Measurements from ENCODE around the gene ERC2.

Gene ERC2

DNA sequence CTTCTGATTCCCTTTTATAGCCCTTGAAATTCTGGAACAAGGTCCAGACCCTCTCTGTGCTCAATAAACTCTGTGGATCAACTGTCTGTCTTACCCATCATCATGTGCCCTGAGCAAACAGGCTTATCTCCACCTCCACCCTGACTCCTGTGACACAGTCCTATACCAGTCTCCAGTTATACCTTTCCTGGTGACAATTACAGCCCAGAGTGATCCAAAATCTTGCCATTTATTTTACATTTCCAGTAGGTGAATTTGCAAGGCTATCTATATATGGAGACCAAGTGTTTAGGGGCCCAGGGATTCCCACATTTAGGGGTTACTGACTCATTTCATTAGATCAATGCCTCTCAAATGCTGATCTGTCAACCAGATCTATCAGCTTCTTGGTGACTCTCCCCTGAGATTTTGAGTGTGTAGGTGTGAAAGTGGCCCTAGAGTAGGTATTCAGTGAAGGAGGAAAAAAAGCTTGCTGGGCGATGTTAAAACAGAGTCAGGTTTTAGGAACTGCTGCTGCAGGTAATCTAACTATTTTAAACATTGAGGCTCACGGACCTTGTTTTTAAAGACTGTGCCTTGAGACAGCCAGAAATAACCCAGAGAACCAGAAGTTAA lies 751.5 kb downstream of the ERC2 start:
- H3K4me3 ChIP-seq (ENCODE audit: low read length), result no peak overlapping the region
- H3K36me3 ChIP-seq (ENCODE audit: insufficient read depth, low read length), result no peaks in the 10 kb centered on the region
- no peaks in the 10 kb centered on the region for H3K27me3 ChIP-seq (ENCODE audit: control insufficient read depth, insufficient read depth, low read length)
- H3K9me3 ChIP-seq (replicated peaks; ENCODE audit: low read length), result no peaks in the 10 kb centered on the region
- peaks cover 22% of the 10 kb centered on the region for H3K4me1 ChIP-seq (ENCODE audit: control insufficient read depth, insufficient read depth, low read length)
- H3K4me2 ChIP-seq (ENCODE audit: low read length), result no peak overlapping the region
- H3K9ac ChIP-seq (ENCODE audit: low read depth, low read length), result no peak overlapping the region

DNA sequence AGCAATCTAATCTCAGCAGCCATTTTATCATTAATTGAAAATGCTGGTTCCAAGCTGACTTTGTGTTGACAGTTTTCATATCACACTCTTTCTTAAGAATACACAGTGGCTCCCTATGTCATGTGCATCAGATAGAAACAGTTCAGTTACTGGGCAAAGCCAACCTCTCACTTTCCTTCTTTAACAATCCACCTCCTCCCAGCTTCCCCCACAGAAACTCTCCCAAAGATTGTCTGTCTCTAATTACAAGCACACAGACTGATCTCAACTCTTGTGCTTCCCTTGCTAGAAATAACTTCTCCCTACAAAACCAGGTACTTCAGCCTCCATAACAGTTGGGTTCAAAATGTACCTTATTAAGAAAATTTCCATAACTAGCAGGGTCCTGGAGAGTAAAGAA lies 752.2 kb downstream of the ERC2 start:
- no peaks in the 10 kb centered on the region for H3K27me3 ChIP-seq (ENCODE audit: control insufficient read depth, insufficient read depth, low read length)
- no peak overlapping the region for H3K4me2 ChIP-seq (ENCODE audit: low read length)
- H3K4me1 ChIP-seq (ENCODE audit: control insufficient read depth, insufficient read depth, low read length), result peaks cover 22% of the 10 kb centered on the region
- H3K36me3 ChIP-seq (ENCODE audit: insufficient read depth, low read length), result no peaks in the 10 kb centered on the region
- H3K9ac ChIP-seq (ENCODE audit: low read depth, low read length), result no peak overlapping the region
- no peaks in the 10 kb centered on the region for H3K9me3 ChIP-seq (replicated peaks; ENCODE audit: low read length)
- no peak overlapping the region for H3K4me3 ChIP-seq (ENCODE audit: low read length)

GRCh38 chr3:55714057-55714456 lies 754.2 kb downstream of the ERC2 start:
- Histone ChIP-seq H3K9me3 (replicated peaks; ENCODE audit: low read length) (no peaks in the 10 kb centered on the region), H3K4me1 (ENCODE audit: control insufficient read depth, insufficient read depth, low read length) (peaks cover 15% of the 10 kb centered on the region), H3K36me3 (ENCODE audit: insufficient read depth, low read length) (no peaks in the 10 kb centered on the region), H3K27me3 (ENCODE audit: control insufficient read depth, insufficient read depth, low read length) (no peaks in the 10 kb centered on the region), H3K4me3 (ENCODE audit: low read length) (no peak overlapping the region), H3K4me2 (ENCODE audit: low read length) (no peak overlapping the region), H3K9ac (ENCODE audit: low read depth, low read length) (no peak overlapping the region)

DNA sequence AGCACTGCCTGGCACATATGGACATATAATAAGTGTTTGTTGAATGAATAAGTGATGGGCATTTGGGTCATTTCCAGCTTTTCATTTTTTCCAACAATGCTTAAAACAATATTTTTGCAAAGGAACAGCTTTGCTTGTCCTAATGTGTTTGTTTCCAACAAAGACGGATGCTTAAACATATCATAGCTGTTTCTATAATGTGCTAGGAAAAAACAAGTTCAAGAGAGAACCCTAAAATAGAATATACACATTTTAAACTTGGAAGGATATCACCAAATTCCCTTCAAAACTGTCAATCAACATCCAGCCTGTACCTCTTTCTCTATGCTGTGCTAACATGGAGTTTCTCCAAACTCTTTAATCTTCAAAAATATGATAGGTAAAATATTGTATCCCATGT lies 756.6 kb downstream of the ERC2 start:
- Histone ChIP-seq H3K4me3 (ENCODE audit: low read length) (no peak overlapping the region), H3K4me1 (ENCODE audit: control insufficient read depth, insufficient read depth, low read length) (no peaks in the 10 kb centered on the region), H3K27me3 (ENCODE audit: control insufficient read depth, insufficient read depth, low read length) (no peaks in the 10 kb centered on the region), H3K9ac (ENCODE audit: low read depth, low read length) (no peak overlapping the region), H3K36me3 (ENCODE audit: insufficient read depth, low read length) (no peaks in the 10 kb centered on the region), H3K9me3 (replicated peaks; ENCODE audit: low read length) (no peaks in the 10 kb centered on the region), H3K4me2 (ENCODE audit: low read length) (no peak overlapping the region)

DNA sequence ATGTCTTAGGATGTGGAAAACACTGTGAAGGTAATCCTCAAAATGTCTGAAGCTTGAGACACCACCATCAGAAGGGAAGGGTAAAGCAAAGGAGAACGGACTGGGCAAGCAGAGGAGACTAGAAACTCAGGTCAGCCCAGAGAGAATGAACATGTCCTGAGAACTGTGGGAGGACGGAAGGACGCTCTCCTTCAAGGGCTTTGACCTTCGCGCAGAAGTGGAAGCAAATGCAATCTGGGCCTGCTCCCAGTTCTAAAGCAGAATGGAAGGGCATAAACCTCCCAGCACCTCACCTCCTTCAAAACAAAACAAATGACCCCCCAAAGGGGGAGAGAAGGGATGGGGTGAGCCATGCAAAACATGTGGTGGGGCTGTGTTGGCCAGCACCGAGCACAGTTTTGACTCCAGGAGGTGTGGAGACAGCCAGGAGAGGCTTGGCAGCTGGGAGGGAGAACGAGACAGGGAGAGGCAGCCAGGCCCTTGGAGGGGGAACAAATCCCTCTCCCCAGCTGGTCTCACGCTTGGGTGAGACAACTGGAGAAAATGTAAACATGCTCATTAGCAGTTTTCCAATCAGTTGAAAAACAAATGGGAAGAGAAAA lies 758.8 kb downstream of the ERC2 start:
- Histone ChIP-seq H3K27me3 (ENCODE audit: control insufficient read depth, insufficient read depth, low read length) (no peaks in the 10 kb centered on the region), H3K9ac (ENCODE audit: low read depth, low read length) (no peak overlapping the region), H3K4me2 (ENCODE audit: low read length) (no peak overlapping the region), H3K4me3 (ENCODE audit: low read length) (no peak overlapping the region), H3K9me3 (replicated peaks; ENCODE audit: low read length) (no peaks in the 10 kb centered on the region), H3K36me3 (ENCODE audit: insufficient read depth, low read length) (no peaks in the 10 kb centered on the region), H3K4me1 (ENCODE audit: control insufficient read depth, insufficient read depth, low read length) (peaks cover 5% of the 10 kb centered on the region)

DNA sequence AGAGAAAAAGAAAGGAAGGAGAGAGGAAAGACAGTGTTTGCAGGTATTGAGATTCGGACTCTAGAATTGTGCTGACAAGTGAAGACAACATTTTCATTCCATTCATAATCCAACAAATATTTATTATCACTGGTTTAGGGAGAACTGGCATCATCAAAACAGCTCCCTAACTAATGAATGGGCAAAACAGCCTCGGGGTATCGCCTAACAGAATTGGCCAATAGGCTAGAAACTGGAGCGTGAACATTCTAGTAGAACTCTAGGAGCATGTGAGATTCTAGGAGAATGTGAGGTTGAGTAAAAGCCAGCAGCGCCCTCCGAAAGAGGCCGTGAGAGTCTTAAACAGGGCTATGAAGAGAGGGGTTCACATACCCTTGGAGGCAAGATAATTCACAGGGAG lies 759.3 kb downstream of the ERC2 start:
- H3K27me3 ChIP-seq (ENCODE audit: control insufficient read depth, insufficient read depth, low read length), result no peaks in the 10 kb centered on the region
- no peak overlapping the region for H3K9ac ChIP-seq (ENCODE audit: low read depth, low read length)
- H3K36me3 ChIP-seq (ENCODE audit: insufficient read depth, low read length), result no peaks in the 10 kb centered on the region
- no peak overlapping the region for H3K4me3 ChIP-seq (ENCODE audit: low read length)
- H3K4me2 ChIP-seq (ENCODE audit: low read length), result no peak overlapping the region
- no peaks in the 10 kb centered on the region for H3K9me3 ChIP-seq (replicated peaks; ENCODE audit: low read length)
- peaks cover 5% of the 10 kb centered on the region for H3K4me1 ChIP-seq (ENCODE audit: control insufficient read depth, insufficient read depth, low read length)

DNA sequence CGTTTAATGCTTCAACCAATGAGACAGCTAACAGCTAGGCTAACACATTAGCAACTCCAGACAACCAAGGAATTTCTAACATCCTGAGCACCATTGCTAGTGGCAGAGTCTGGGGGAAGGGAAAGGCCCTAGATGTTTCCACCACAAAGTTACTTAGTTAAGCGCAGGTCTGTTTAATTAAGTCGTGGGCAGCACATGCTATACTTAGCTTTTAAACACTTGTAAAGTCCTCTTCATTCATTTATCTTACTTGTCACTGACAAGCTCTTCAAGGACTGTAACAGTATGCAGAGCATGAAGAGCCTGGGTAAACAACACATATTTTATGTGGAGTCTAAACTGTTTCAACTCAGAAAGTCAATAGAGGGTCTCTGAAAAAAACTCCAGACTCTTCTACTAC lies 760.0 kb downstream of the ERC2 start:
- H3K4me1 ChIP-seq (ENCODE audit: control insufficient read depth, insufficient read depth, low read length), result peaks cover 5% of the 10 kb centered on the region
- no peak overlapping the region for H3K9ac ChIP-seq (ENCODE audit: low read depth, low read length)
- H3K4me3 ChIP-seq (ENCODE audit: low read length), result no peak overlapping the region
- H3K4me2 ChIP-seq (ENCODE audit: low read length), result no peak overlapping the region
- no peaks in the 10 kb centered on the region for H3K9me3 ChIP-seq (replicated peaks; ENCODE audit: low read length)
- H3K27me3 ChIP-seq (ENCODE audit: control insufficient read depth, insufficient read depth, low read length), result no peaks in the 10 kb centered on the region
- no peaks in the 10 kb centered on the region for H3K36me3 ChIP-seq (ENCODE audit: insufficient read depth, low read length)

GRCh38 chr3:55704521-55704920 lies 763.7 kb downstream of the ERC2 start:
- Histone ChIP-seq H3K4me2 (ENCODE audit: low read length) (no peak overlapping the region), H3K4me3 (ENCODE audit: low read length) (no peak overlapping the region), H3K9ac (ENCODE audit: low read depth, low read length) (no peak overlapping the region), H3K27me3 (ENCODE audit: control insufficient read depth, insufficient read depth, low read length) (no peaks in the 10 kb centered on the region), H3K36me3 (ENCODE audit: insufficient read depth, low read length) (no peaks in the 10 kb centered on the region), H3K9me3 (replicated peaks; ENCODE audit: low read length) (no peaks in the 10 kb centered on the region), H3K4me1 (ENCODE audit: control insufficient read depth, insufficient read depth, low read length) (peaks cover 5% of the 10 kb centered on the region)

DNA sequence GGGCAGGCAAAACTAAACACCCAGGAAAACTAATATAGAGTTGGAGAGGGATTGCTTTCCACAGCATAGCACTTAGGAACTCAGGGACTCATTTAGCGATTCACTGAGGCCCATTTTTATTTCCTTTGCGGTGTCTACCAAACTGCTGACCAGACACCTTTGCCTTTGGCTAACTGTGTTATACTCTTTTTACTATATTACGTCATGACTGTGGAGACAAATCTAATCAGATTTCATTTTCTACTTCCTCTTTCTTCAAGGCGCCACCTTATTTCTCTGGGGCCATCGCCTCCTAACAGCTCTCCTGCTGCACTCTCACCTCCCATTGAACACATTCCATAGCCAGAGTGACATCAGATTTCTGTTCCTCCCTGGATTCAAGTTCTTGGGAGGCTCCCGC lies 765.4 kb downstream of the ERC2 start:
- no peaks in the 10 kb centered on the region for H3K27me3 ChIP-seq (ENCODE audit: control insufficient read depth, insufficient read depth, low read length)
- H3K4me2 ChIP-seq (ENCODE audit: low read length), result no peak overlapping the region
- H3K4me3 ChIP-seq (ENCODE audit: low read length), result no peak overlapping the region
- no peaks in the 10 kb centered on the region for H3K9me3 ChIP-seq (replicated peaks; ENCODE audit: low read length)
- no peaks in the 10 kb centered on the region for H3K36me3 ChIP-seq (ENCODE audit: insufficient read depth, low read length)
- H3K9ac ChIP-seq (ENCODE audit: low read depth, low read length), result no peak overlapping the region
- H3K4me1 ChIP-seq (ENCODE audit: control insufficient read depth, insufficient read depth, low read length), result peaks cover 5% of the 10 kb centered on the region

- Histone ChIP-seq H3K4me1 (ENCODE audit: control insufficient read depth, insufficient read depth, low read length) (peaks cover 5% of the 10 kb centered on the region), H3K9ac (ENCODE audit: low read depth, low read length) (no peak overlapping the region), H3K36me3 (ENCODE audit: insufficient read depth, low read length) (no peaks in the 10 kb centered on the region), H3K27me3 (ENCODE audit: control insufficient read depth, insufficient read depth, low read length) (no peaks in the 10 kb centered on the region), H3K4me3 (ENCODE audit: low read length) (no peak overlapping the region), H3K9me3 (replicated peaks; ENCODE audit: low read length) (no peaks in the 10 kb centered on the region), H3K4me2 (ENCODE audit: low read length) (no peak overlapping the region)
Measured at GRCh38 chr3:55701997-55702396, 766.3 kb downstream of the ERC2 start.

DNA sequence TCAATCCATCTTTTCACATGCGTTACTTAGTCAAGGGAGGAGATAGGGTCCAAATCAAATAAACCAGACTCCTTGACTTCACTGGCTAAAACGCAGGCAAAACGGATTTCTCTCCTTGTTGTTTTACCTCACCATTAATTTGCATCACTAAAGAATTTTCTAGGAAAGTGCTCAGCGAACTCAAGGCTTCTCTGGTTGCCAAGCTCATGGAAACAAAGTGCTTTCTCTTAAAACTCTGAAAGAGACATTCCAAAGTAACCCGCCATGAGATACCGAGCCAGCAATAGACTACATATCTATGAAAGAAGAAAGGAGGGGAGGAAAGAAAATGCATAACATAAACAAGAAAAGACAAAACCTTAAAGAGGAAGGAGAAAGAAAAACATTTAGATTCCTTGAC lies 769.4 kb downstream of the ERC2 start:
- Histone ChIP-seq H3K36me3 (ENCODE audit: insufficient read depth, low read length) (no peaks in the 10 kb centered on the region), H3K9me3 (replicated peaks; ENCODE audit: low read length) (no peaks in the 10 kb centered on the region), H3K9ac (ENCODE audit: low read depth, low read length) (no peak overlapping the region), H3K4me2 (ENCODE audit: low read length) (no peak overlapping the region), H3K4me3 (ENCODE audit: low read length) (no peak overlapping the region), H3K4me1 (ENCODE audit: control insufficient read depth, insufficient read depth, low read length) (no peaks in the 10 kb centered on the region), H3K27me3 (ENCODE audit: control insufficient read depth, insufficient read depth, low read length) (no peaks in the 10 kb centered on the region)

GRCh38 chr3:55697177-55697865 lies 770.9 kb downstream of the ERC2 start:
- Histone ChIP-seq H3K4me1 (ENCODE audit: control insufficient read depth, insufficient read depth, low read length) (peaks cover 6% of the 10 kb centered on the region), H3K27me3 (ENCODE audit: control insufficient read depth, insufficient read depth, low read length) (no peaks in the 10 kb centered on the region), H3K9me3 (replicated peaks; ENCODE audit: low read length) (no peaks in the 10 kb centered on the region), H3K4me2 (ENCODE audit: low read length) (no peak overlapping the region), H3K4me3 (ENCODE audit: low read length) (no peak overlapping the region), H3K9ac (ENCODE audit: low read depth, low read length) (no peak overlapping the region), H3K36me3 (ENCODE audit: insufficient read depth, low read length) (no peaks in the 10 kb centered on the region)
